Astrocyte of the cerebellum (primary cell): ENCODE data around the gene IRAK3.

Experiments used
- DNase-seq: peaks from one replicate; pipeline ENCODE4 v3.0.0-alpha.2; 2011; ENCODE audit warnings: low read depth
- H3K4me3 ChIP-seq: 2 replicates; pipeline ENCODE4 v1.5.1; 2011; ENCODE audit warnings: mild to moderate bottlenecking, low read depth, low read length, moderate library complexity
- in situ Hi-C: cut with HindIII; loops from 2 replicates; pipeline ENCODE4 v1.10.0; 2017; ENCODE audit warnings: low sequenced_read_pairs
- TF ChIP-seq, protein P1 (sequence below): IDR thresholded peaks from 2 replicates; pipeline ENCODE4 v1.5.1; 2012; ENCODE audit warnings: low read length, low read depth, moderate library complexity, mild to moderate bottlenecking; ENCODE audit errors: missing control alignments

The IRAK3 gene

DNA sequence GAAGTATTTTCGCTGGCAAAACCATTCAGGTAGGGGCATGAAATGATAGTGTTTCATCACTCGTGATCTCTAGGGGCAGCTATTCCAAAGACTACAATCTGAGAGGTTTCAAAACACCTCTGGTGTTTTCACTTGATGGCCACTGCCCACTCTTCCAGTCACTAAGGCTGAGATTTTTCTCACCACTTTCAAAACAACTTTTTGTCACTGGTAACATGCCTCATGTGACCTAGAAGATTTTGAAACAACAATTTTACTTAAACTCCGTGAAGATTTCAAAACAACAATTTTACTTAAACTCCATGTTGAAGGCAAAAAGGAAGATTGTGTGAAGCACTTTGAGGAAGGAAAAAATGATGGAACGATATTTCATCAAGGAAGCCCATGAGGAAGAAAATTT, 1.2 kb upstream of the IRAK3 start:
- no peak overlapping the region for H3K4me3 ChIP-seq
- TF ChIP-seq, protein P1, sequence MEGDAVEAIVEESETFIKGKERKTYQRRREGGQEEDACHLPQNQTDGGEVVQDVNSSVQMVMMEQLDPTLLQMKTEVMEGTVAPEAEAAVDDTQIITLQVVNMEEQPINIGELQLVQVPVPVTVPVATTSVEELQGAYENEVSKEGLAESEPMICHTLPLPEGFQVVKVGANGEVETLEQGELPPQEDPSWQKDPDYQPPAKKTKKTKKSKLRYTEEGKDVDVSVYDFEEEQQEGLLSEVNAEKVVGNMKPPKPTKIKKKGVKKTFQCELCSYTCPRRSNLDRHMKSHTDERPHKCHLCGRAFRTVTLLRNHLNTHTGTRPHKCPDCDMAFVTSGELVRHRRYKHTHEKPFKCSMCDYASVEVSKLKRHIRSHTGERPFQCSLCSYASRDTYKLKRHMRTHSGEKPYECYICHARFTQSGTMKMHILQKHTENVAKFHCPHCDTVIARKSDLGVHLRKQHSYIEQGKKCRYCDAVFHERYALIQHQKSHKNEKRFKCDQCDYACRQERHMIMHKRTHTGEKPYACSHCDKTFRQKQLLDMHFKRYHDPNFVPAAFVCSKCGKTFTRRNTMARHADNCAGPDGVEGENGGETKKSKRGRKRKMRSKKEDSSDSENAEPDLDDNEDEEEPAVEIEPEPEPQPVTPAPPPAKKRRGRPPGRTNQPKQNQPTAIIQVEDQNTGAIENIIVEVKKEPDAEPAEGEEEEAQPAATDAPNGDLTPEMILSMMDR = no peak
- DNase-seq = no peak
- in situ Hi-C loops = no loop called here

DNA sequence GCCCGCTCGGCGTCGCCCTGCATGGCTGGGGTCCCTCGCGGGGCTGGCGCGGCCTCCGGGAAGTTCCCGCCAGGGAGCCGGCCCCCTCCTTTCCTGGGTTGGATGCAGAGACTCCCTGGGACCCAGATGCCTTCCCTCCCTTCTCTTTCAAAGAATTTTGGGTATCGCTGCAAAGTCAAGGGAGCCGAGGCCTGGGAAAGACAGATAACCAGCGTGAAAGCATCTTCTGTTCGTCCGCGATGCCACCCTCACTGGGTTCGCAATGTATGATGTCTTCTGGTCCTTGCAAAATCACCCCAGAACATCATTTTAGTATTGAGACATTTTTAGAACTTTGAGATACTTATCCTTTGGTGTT, 451 bp downstream of the IRAK3 start:
- in situ Hi-C loops = no loop called here
- no peak for DNase-seq
- TF ChIP-seq, protein P1 = no peak
- H3K4me3 ChIP-seq = no peak overlapping the region

DNA sequence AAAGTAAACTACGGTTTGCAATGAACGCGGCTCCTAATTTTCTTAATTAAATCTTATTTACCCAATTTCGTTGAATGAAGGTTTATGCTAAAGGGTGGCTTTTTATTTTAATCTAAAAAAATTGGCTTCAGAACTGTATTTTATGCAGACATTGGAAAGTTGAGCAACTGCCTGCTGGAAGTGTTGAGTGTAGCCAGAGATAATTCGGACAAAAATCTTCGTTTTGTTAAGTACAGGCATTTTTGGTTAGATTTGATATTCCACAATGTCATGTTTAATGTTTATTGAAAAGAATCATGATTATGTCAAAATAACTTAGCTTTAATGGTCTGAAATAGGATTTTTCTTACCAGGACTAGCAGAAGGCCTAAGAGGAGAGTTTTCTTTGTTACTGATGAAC, 875 bp downstream of the IRAK3 start:
- no peak overlapping the region for H3K4me3 ChIP-seq
- no peak for DNase-seq
- TF ChIP-seq, protein P1 = no peak
- in situ Hi-C loops = no loop called here

DNA sequence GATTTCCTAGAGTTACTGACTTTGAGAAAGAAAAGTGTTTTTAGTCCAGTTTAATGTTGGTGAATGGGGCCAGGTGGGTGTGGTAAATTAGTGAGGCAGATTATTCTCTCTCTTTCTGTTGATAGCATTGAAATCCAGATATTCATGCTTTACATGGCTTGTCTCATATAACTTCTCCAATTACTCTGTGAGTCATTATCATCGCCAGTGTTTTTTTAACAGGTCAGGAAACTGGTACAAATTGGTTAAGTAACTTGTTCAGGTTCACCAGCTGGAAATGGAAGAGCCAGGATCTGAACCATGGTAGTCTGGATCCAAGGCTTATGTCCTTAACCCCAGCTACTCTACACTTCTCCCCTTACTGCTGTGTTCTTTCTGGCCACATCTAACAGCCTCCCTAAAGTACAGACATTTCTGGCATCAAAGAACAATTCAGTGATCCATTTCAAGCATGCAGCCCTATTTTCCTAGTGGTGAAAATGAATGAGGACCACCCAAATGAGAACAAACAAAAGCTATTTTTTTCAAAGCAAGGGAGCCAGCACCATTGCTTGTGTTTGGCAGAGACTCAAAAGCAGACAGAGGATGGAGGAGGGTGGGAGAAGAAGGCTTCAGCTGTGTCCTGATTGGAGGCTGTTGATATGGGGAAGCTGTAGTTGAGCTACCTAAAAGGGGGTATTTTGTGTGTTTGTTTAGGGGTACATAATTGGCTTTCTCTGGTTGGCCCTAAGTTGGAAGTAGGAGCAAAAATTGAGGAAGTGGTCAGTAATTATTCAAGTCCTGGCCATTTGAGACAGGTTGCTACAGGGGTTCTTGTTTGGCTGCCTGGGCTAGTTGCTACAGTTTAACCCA, 1.7 kb downstream of the IRAK3 start:
- TF ChIP-seq, protein P1 = no peak
- no peak for DNase-seq
- no peak overlapping the region for H3K4me3 ChIP-seq

DNA sequence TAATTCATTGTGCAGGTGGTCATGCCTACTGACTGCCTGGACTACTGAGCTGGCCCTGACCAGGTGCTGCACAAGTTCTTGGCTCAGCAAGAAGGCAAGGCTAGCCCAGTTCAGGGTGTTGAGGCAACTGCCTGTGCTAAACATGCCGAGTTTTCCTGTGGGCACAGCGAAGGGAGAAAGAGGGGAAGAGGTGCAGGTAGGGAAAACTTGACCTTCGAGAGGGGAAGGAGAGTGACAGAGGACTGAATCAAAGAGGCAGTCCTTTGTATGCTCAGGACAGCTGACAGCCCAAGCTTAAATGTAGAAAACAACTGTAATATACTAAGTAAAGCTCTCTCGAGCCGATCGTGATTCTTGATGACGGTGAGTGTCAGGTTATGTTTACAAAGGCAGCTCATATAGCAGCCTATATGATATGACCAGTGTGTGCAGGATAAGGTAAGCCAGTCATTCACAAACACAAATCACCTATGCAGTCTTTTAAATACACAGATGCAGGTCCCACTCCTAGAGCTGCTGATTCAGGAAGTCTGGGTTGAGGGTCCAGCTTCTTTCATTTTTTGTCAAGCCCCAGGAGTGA, 2.6 kb downstream of the IRAK3 start:
- TF ChIP-seq, protein P1 = no peak
- no peak overlapping the region for H3K4me3 ChIP-seq
- DNase-seq = no peak
- in situ Hi-C loops = no loop called here

More for the DNA sequence above, 1.7 kb downstream of the IRAK3 start:
- in situ Hi-C loops = no loop called here

DNA sequence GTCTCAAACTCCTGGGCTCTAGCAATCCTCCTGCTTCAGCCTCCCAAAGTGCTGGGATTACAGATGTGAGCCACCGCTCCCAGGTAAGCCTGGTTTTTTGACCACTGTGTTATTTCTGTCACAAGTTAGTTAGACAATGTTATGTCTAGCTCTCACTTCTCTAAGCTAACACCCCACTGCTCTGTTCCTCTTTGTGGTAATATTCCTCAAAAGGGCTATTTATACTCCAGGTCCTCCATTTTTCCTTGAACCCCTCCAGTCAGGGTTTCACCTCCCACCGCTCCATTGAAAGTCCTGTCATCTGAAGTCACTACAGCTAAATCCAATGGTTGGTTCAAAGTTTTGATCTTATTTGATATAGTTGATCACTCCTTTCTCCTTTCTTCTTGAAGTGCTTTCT, 5.1 kb downstream of the IRAK3 start:
- no peak for DNase-seq
- H3K4me3 ChIP-seq = no peak overlapping the region
- TF ChIP-seq, protein P1 = no peak
- in situ Hi-C loops = no loop called here
